Endodermal cell (in vitro differentiated cells): ENCODE measurements around the gene ZNF385D. TPM values are rescaled to one million over a fixed set of nuclear protein-coding genes. Genes with fewer than 3 reads are reported as not detected.

ENCODE experiments used
- DNase-seq: peaks from one replicate; pipeline ENCODE4 v3.0.0-alpha.2; 2017
- H3K27ac ChIP-seq: 2 replicates; pipeline ENCODE4 v1.5.1; 2013; ENCODE audit warnings: mild to moderate bottlenecking, low read depth, low read length, moderate library complexity
- H3K27me3 ChIP-seq: 2 replicates; pipeline ENCODE4 v1.6.1; 2013; ENCODE audit warnings: mild to moderate bottlenecking, low read length, moderate library complexity; ENCODE audit not compliant: insufficient read depth, control insufficient read depth, poor library complexity, severe bottlenecking
- H3K36me3 ChIP-seq: 2 replicates; pipeline ENCODE4 v1.7.0; 2013; ENCODE audit warnings: mild to moderate bottlenecking, low read length, moderate library complexity; ENCODE audit not compliant: control insufficient read depth, insufficient read depth
- H3K4me1 ChIP-seq: one replicate; pipeline ENCODE4 v1.7.0; 2013; ENCODE audit warnings: low read length; ENCODE audit not compliant: control insufficient read depth, insufficient read depth
- H3K4me3 ChIP-seq: 2 replicates; pipeline ENCODE4 v1.5.1; 2013; ENCODE audit warnings: mild to moderate bottlenecking, low read length, moderate library complexity
- H3K9ac ChIP-seq: 2 replicates; pipeline ENCODE4 v1.6.1; 2013; ENCODE audit warnings: mild to moderate bottlenecking, low read length, moderate library complexity; ENCODE audit not compliant: poor library complexity, severe bottlenecking; ENCODE audit errors: extremely low read depth
- H3K9me3 ChIP-seq: 2 replicates; pipeline ENCODE4 v1.6.1; 2013; ENCODE audit warnings: mild to moderate bottlenecking, low read length, moderate library complexity; ENCODE audit not compliant: control insufficient read depth
- H3K27ac Mint-ChIP-seq: 2 replicates; pipeline ENCODE4 v1.8.0; 2020; ENCODE audit warnings: mixed read lengths
- H3K27me3 Mint-ChIP-seq: 2 replicates; pipeline ENCODE4 v1.8.0; 2021; ENCODE audit warnings: mild to moderate bottlenecking, mixed read lengths; ENCODE audit not compliant: insufficient read depth
- H3K36me3 Mint-ChIP-seq: 2 replicates; pipeline ENCODE4 v1.8.0; 2020; ENCODE audit warnings: low read depth, mixed read lengths
- H3K4me1 Mint-ChIP-seq: 2 replicates; pipeline ENCODE4 v1.8.0; 2020; ENCODE audit warnings: mixed read lengths
- H3K4me3 Mint-ChIP-seq: 2 replicates; pipeline ENCODE4 v1.8.0; 2020; ENCODE audit warnings: mild to moderate bottlenecking, moderate library complexity, mixed read lengths
- H3K9me3 Mint-ChIP-seq: 2 replicates; pipeline ENCODE4 v1.8.0; 2020; ENCODE audit warnings: mild to moderate bottlenecking, mixed read lengths
- CTCF ChIP-seq: fragments of 200-600 bp; sonication (generic); conservative IDR thresholded peaks from 2 replicates; pipeline ENCODE4 v1.5.0; 2021; ENCODE audit warnings: antibody characterized with exemption, mild to moderate bottlenecking
- WGBS, 2 experiments: methylation state at CpG; one replicate each; pipeline versions ENCODE4 v1.1.5 to v1.1.7; 2013; ENCODE audit warnings: missing lambda C conversion rate in 2 of 2, mixed read lengths in 1 of 2; ENCODE audit not compliant: insufficient coverage in 1 of 2, insufficient read length in 1 of 2; 5-methylcytosine and 5-hydroxymethylcytosine counted together
- total RNA-seq, 2 donors: library from RNA; stranded (reverse); fragmentation: NEBNext Ultra II Directional in 1 of 2; extraction: Animal tissue kit (Norgen Biotek cat#: 25700) in 1 of 2; gene quantifications; 2 replicates in 1 of 2; 3 replicates in 1 of 2; pipeline ENCODE4 v1.2.1, GENCODE V29; 2021

Gene ZNF385D
- total RNA-seq, 2 donors from 2014 or later: 1.1 to 3.7 TPM

GRCh38 chr3:21446027-21446426, 305.0 kb downstream of the ZNF385D start:
- Mint-ChIP-seq H3K9me3 (no peaks in the 10 kb centered on the region), H3K36me3 (no peaks in the 10 kb centered on the region), H3K4me1 (peaks cover 13% of the 10 kb centered on the region), H3K27me3 (no peaks in the 10 kb centered on the region), H3K27ac (no peak overlapping the region), H3K4me3 (no peak overlapping the region)
- no peak for DNase-seq
- H3K4me1 ChIP-seq: peaks cover 8% of the 10 kb centered on the region
- H3K36me3 ChIP-seq: no peaks in the 10 kb centered on the region
- no peak overlapping the region for H3K27ac ChIP-seq
- H3K9ac ChIP-seq: no peak overlapping the region
- H3K9me3 ChIP-seq: no peaks in the 10 kb centered on the region
- no peak overlapping the region for H3K4me3 ChIP-seq
- WGBS, 2 experiments: 93% methylated on average over 3 of the region's 3 CpGs; no CpG with 5 or more reads in 1 of the 2 experiments
- TF ChIP-seq CTCF: no peak
- no peaks in the 10 kb centered on the region for H3K27me3 ChIP-seq

GRCh38 chr3:21441821-21442220, 309.2 kb downstream of the ZNF385D start:
- H3K27me3 ChIP-seq: no peaks in the 10 kb centered on the region
- H3K4me1 ChIP-seq: peaks cover 8% of the 10 kb centered on the region
- no peak for DNase-seq
- Mint-ChIP-seq H3K4me1 (peaks cover 14% of the 10 kb centered on the region), H3K27me3 (no peaks in the 10 kb centered on the region), H3K36me3 (no peaks in the 10 kb centered on the region), H3K27ac (no peak overlapping the region), H3K4me3 (no peak overlapping the region), H3K9me3 (no peaks in the 10 kb centered on the region)
- H3K36me3 ChIP-seq: no peaks in the 10 kb centered on the region
- H3K4me3 ChIP-seq: no peak overlapping the region
- 91 to 100% methylated on average over 2 to 3 of the region's 3 CpGs for WGBS, 2 experiments
- no peak overlapping the region for H3K9ac ChIP-seq
- H3K27ac ChIP-seq: no peak overlapping the region
- TF ChIP-seq CTCF: no peak
- no peaks in the 10 kb centered on the region for H3K9me3 ChIP-seq

- Mint-ChIP-seq H3K9me3 (no peaks in the 10 kb centered on the region), H3K4me3 (no peak overlapping the region), H3K4me1 (peaks cover 4% of the 10 kb centered on the region), H3K27ac (no peak overlapping the region), H3K27me3 (no peaks in the 10 kb centered on the region), H3K36me3 (no peaks in the 10 kb centered on the region)
- H3K36me3 ChIP-seq: no peaks in the 10 kb centered on the region
- whole genome bisulfite sequencing, 2 experiments: 84 to 93% methylated on average over 11 of the region's 11 CpGs
- no peak overlapping the region for H3K27ac ChIP-seq
- DNase-seq: no peak
- no peaks in the 10 kb centered on the region for H3K27me3 ChIP-seq
- no peak overlapping the region for H3K9ac ChIP-seq
- no peaks in the 10 kb centered on the region for H3K4me1 ChIP-seq
- TF ChIP-seq CTCF: no peak
- H3K9me3 ChIP-seq: no peaks in the 10 kb centered on the region
- H3K4me3 ChIP-seq: no peak overlapping the region
Measured at GRCh38 chr3:21436835-21437234, 314.2 kb downstream of the ZNF385D start.
